Fibroblast of pulmonary artery (primary cell): ENCODE results near the gene TBCK.

Experiments
- DNase-seq: peaks from one replicate; pipeline ENCODE4 v3.0.0-alpha.2; 2010; ENCODE audit warnings: low read depth
- H3K4me3 ChIP-seq: replicated peaks from 2 replicates; pipeline ENCODE4 v1.5.1; 2011; ENCODE audit warnings: low read depth, mild to moderate bottlenecking, control low read depth, low read length, moderate library complexity
- TF ChIP-seq, protein P1 (sequence below): IDR thresholded peaks from 2 replicates; pipeline ENCODE4 v1.5.1; 2011; ENCODE audit warnings: mild to moderate bottlenecking, control low read depth, low read length, inconsistent platforms; ENCODE audit errors: missing control alignments

The TBCK gene

DNA sequence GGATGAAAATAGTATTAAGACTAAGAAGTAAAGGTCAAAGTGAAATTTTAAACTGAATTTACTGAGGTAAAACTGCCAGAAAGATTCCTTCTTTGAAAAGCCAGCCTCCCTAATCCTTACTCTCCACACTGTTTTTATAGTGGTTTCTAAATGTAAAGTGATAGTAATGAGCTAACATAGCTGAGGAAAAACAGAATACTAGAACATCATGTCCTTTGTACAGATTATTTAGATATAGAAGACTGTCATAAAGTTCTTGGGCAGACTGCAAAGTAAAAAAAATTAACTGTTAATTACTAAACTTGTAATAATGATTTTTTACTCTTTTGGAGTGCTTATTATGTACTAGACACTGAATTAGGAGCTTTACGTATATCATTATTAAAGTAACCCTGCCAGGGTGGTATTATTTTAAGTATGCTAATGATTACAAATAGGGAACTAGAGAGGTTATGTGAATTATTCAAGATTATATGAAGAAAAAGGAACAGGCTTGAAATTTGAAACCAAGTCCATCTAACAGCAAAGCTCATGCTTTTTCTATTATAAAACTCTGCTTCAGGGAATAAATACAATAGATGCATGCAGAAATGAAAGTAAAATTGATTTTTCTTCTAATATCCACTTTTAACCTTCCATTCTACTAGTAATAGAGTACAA lies 150.5 kb downstream of the TBCK start:
- no peak overlapping the region for H3K4me3 ChIP-seq
- TF ChIP-seq, protein P1, sequence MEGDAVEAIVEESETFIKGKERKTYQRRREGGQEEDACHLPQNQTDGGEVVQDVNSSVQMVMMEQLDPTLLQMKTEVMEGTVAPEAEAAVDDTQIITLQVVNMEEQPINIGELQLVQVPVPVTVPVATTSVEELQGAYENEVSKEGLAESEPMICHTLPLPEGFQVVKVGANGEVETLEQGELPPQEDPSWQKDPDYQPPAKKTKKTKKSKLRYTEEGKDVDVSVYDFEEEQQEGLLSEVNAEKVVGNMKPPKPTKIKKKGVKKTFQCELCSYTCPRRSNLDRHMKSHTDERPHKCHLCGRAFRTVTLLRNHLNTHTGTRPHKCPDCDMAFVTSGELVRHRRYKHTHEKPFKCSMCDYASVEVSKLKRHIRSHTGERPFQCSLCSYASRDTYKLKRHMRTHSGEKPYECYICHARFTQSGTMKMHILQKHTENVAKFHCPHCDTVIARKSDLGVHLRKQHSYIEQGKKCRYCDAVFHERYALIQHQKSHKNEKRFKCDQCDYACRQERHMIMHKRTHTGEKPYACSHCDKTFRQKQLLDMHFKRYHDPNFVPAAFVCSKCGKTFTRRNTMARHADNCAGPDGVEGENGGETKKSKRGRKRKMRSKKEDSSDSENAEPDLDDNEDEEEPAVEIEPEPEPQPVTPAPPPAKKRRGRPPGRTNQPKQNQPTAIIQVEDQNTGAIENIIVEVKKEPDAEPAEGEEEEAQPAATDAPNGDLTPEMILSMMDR: no peak
- no peak for DNase-seq

DNA sequence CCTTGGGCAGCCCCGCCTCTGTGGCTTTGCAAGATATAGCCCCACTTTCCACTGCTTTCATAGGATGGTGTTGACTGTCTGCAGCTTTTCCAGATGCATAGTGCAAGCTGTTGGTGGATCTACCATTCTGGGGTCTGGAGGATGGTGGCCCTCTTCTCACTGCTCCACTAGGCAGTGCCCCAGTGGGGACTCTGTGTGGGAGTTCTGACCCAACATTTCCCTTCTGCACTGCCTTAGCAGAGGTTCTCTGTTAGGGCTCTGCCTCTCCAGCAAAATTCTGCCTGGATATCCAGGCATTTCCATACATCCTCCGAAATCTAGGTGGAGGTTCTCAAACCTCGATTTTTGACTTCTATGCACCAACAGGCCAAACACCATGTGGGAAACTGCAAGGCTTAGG lies 153.7 kb downstream of the TBCK start:
- H3K4me3 ChIP-seq: no peak overlapping the region
- TF ChIP-seq, protein P1: no peak
- no peak for DNase-seq

DNA sequence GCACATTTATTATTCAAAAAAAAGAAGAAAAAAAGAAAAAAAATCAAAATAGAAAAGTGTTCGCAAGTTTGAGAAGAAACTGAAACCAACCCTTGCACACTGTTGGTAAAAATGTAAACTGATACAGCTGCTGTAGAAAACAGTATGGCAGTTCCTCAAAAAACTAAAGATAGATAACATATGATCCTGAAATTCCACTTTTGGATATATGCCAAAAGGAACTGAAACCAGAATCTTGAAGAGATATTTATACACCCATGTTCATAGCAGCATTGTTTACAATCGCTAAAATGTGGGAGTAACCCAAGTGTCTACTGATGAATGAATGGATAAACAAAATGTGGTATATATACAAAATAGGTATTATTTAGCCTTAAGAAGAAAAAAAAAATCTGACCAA lies 155.4 kb downstream of the TBCK start:
- peak; percentile 18 for DNase-seq
- TF ChIP-seq, protein P1: no peak
- no peak overlapping the region for H3K4me3 ChIP-seq

DNA sequence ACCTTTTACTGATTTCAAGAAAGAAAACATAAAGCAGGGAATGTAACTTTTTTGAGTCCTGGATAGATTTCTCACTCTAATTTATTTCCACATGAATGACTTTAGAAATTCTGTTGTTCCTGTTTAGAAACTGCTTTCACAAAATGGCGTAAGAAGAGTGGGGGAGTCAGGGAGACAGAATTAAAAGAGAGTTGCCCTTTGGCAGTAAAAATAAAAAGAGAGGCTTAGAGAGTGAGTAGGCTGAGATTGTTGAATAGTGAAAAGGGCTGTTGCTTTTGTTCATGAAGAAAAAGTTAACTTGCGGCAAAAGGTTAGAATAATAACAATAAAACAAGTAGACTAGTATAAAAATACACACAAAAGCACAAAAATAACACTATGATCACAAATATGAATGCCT lies 166.1 kb downstream of the TBCK start:
- no peak overlapping the region for H3K4me3 ChIP-seq
- no peak for DNase-seq
- TF ChIP-seq, protein P1: no peak

DNA sequence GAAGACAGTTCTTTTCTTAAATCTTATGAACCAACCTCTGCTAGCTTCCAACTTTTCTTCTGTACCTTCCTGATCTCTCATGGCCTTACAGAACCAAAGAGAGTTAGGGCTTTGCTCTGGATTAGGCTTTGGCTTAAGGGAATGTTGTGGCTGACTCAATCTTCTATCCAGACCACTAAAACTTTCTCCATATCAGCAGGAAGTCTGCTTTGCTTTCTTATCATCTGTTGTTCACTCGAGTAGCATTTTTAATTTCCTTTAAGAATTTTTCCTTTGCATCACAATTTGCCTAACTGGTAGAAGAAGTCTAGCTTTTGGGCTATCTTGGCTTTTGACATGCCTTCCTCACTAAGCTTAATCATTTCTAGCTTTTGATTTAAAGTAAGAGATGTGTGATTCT lies 167.0 kb downstream of the TBCK start:
- H3K4me3 ChIP-seq: no peak overlapping the region
- DNase-seq: peak; percentile 27
- TF ChIP-seq, protein P1: no peak

DNA sequence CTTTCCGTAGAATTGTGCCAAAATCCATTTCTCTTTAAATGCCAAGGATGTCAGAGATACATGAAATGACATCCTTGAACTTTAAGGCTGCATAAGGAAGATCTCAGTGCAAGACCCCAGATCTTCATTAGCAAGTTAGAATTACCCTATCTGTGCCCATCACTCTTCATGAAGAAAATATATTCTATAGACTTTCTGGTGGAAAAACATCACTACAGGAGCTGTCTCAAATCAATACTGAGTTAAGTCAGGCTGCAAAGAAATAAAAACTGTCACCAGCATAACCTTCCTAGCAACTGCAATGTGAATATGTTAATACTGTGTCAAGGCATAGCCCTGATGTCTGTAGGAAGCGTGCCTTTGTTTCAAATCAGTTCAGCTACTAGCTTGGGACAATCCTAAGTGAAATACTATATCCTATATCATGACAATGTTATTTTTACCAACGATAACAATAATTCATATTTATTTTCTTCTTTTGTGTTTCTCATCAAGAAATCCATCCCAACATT lies 173.3 kb downstream of the TBCK start:
- TF ChIP-seq, protein P1: no peak
- DNase-seq: no peak
- no peak overlapping the region for H3K4me3 ChIP-seq

DNA sequence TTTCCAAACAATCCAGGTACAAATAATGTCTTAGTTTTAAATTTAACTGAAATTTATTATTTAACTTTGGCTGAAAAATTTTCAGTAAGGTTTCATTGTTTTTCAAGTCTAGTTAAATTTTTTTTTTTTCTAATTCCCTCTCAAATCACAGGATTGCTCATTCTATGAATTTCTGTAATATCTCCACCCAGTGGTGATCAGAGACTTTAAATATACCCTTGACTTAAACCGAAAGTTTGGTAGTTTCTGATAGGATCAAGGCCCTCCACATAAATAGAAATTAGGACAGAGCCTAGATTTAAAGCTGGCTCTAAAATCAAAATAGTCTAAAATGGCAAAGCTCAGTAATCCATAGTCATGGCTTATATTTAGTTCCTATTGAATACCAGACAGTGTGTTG lies 175.4 kb downstream of the TBCK start:
- H3K4me3 ChIP-seq: no peak overlapping the region
- DNase-seq: no peak
- TF ChIP-seq, protein P1: no peak
